Neural cell (in vitro differentiated cells): ENCODE measurements around the gene PAH. TPM values are rescaled to one million over a fixed set of nuclear protein-coding genes. Genes with fewer than 3 reads are reported as not detected.

Experiments used
- H2AFZ ChIP-seq: fragments of 200-600, 300-800 bp; sonication (generic), shearing (Covaris generic); 2 replicates; pipeline ENCODE4 v1.6.0; 2014; ENCODE audit warnings: low read depth, mild to moderate bottlenecking, antibody characterized with exemption, low read length, moderate library complexity
- H3F3A ChIP-seq: fragments of 200-600 bp; shearing (Covaris generic); 2 replicates; pipeline ENCODE4 v1.6.1; 2016; ENCODE audit warnings: mild to moderate bottlenecking, moderate library complexity, mixed read lengths, antibody characterized with exemption, low read length; ENCODE audit not compliant: insufficient read depth, poor library complexity, severe bottlenecking
- H3K27ac ChIP-seq: fragments of 200-600, 300-800 bp; sonication (generic), shearing (Covaris generic); 2 replicates; pipeline ENCODE4 v1.5.1; 2014; ENCODE audit warnings: mild to moderate bottlenecking, low read length, moderate library complexity
- H3K27me3 ChIP-seq: fragments of 300-800, 200-600 bp; sonication (generic), shearing (Covaris generic); 2 replicates; pipeline ENCODE4 v1.6.0; 2014; ENCODE audit warnings: mild to moderate bottlenecking, low read depth, low read length, moderate library complexity; ENCODE audit not compliant: insufficient read depth
- H3K36me3 ChIP-seq: fragments of 300-800, 200-600 bp; sonication (generic), shearing (Covaris generic); 2 replicates; pipeline ENCODE4 v1.5.1; 2014; ENCODE audit warnings: mild to moderate bottlenecking, antibody characterized with exemption, low read length, moderate library complexity; ENCODE audit not compliant: insufficient read depth
- H3K4me2 ChIP-seq: fragments of 300-800, 200-600 bp; sonication (generic), shearing (Covaris generic); 2 replicates; pipeline ENCODE4 v1.6.0; 2014; ENCODE audit warnings: mild to moderate bottlenecking, low read length
- H3K4me3 ChIP-seq: fragments of 300-800, 200-600 bp; sonication (generic), shearing (Covaris generic); 2 replicates; pipeline ENCODE4 v1.5.1; 2014; ENCODE audit warnings: mild to moderate bottlenecking, low read length, moderate library complexity
- H3K79me2 ChIP-seq: fragments of 200-600 bp; shearing (Covaris generic); replicated peaks from 2 replicates; pipeline ENCODE4 v1.6.0; 2014; ENCODE audit warnings: mild to moderate bottlenecking, low read length, moderate library complexity; ENCODE audit not compliant: insufficient read depth
- H3K9ac ChIP-seq: fragments of 300-800, 200-600 bp; sonication (generic), shearing (Covaris generic); 2 replicates; pipeline ENCODE4 v1.6.1; 2016; ENCODE audit warnings: mild to moderate bottlenecking, low read length, mixed read lengths
- H3K9me2 ChIP-seq: fragments of 200-600 bp; shearing (Covaris generic); 2 replicates; pipeline ENCODE4 v1.6.1; 2016; ENCODE audit warnings: mild to moderate bottlenecking, low read length, mixed read lengths; ENCODE audit not compliant: insufficient read depth
- H3K9me3 ChIP-seq: fragments of 200-600, 300-800 bp; sonication (generic), shearing (Covaris generic); 2 replicates; pipeline ENCODE4 v1.6.1; 2016; ENCODE audit warnings: mild to moderate bottlenecking, mixed run types, low read length, moderate library complexity, mixed read lengths
- H4K20me1 ChIP-seq: fragments of 200-600 bp; shearing (Covaris generic); 2 replicates; pipeline ENCODE4 v1.6.1; 2016; ENCODE audit warnings: mild to moderate bottlenecking, mixed run types; ENCODE audit not compliant: insufficient read depth
- EP300 ChIP-seq: fragments of 450-650 bp; conservative IDR thresholded peaks from 2 replicates; pipeline ENCODE4 v1.6.1; 2014; ENCODE audit warnings: antibody characterized with exemption, mild to moderate bottlenecking, moderate library complexity; ENCODE audit not compliant: poor library complexity, severe bottlenecking
- EZH2 ChIP-seq: fragments of 200-600, 300-800 bp; shearing (Covaris generic), sonication (generic); IDR thresholded peaks from 2 replicates; pipeline ENCODE4 v1.6.1; 2014; ENCODE audit warnings: antibody characterized with exemption, low read length, borderline replicate concordance, mild to moderate bottlenecking; ENCODE audit not compliant: insufficient read depth, poor library complexity, severe bottlenecking
- MXI1 ChIP-seq: fragments of 450-650 bp; conservative IDR thresholded peaks from 2 replicates; pipeline ENCODE4 v1.6.1; 2014; ENCODE audit warnings: antibody characterized with exemption, mild to moderate bottlenecking; ENCODE audit not compliant: poor library complexity, severe bottlenecking
- POLR2AphosphoS5 ChIP-seq: IDR thresholded peaks from 2 replicates; pipeline ENCODE4 v1.6.1; 2012
- RAD21 ChIP-seq: fragments of 450-650 bp; conservative IDR thresholded peaks from 2 replicates; pipeline ENCODE4 v1.6.1; 2014; ENCODE audit warnings: antibody characterized with exemption, mild to moderate bottlenecking, moderate library complexity
- SMC3 ChIP-seq: fragments of 450-650 bp; conservative IDR thresholded peaks from 2 replicates; pipeline ENCODE4 v1.6.1; 2014; ENCODE audit warnings: antibody characterized with exemption, mild to moderate bottlenecking, moderate library complexity; ENCODE audit not compliant: poor library complexity
- TAF1 ChIP-seq: IDR thresholded peaks from 2 replicates; pipeline ENCODE4 v1.6.1; 2012; ENCODE audit warnings: low read depth
- polyA plus RNA-seq: library from polyadenylated mRNA; depleted of rRNA; stranded (reverse); fragments of >200 nt; gene quantifications from 2 replicates; pipeline ENCODE4 v1.2.3, GENCODE V29; 2014
- TF ChIP-seq, protein P1 (sequence below): IDR thresholded peaks from 2 replicates; pipeline ENCODE4 v1.6.1; 2012; ENCODE audit warnings: borderline replicate concordance
- TF ChIP-seq, protein P2 (sequence below): fragments of 450-650 bp; IDR thresholded peaks from 2 replicates; pipeline ENCODE4 v1.5.1; 2014; ENCODE audit warnings: antibody characterized with exemption, mild to moderate bottlenecking, moderate library complexity; ENCODE audit not compliant: poor library complexity, severe bottlenecking

PAH gene
- polyA plus RNA-seq, 1 donor from 2014 or later, result not detected

DNA sequence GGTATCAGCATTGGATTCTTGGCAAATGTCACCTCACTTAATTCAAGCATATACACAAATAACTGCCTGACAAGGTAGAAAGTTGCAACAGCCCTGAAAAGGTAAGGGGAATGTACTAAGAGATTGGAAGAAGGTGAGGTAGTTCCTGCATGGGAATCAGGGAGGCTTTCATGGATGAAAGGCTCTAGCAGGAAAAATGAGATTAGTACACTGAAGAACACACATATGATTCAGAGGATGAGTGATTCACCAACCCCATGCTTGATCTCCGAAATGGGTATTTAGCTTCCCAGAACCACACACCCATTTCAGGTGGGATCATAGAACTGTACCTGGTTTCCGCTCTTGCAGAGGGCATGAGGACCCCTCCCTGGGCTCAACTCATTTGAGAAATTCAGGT, 65.8 kb downstream of the PAH start:
- H4K20me1 ChIP-seq, result no peaks in the 10 kb centered on the region
- no peaks in the 10 kb centered on the region for H3F3A ChIP-seq
- H3K27ac ChIP-seq, result no peak overlapping the region
- no peaks in the 10 kb centered on the region for H3K36me3 ChIP-seq
- no peak overlapping the region for H3K9ac ChIP-seq
- no peaks in the 10 kb centered on the region for H3K79me2 ChIP-seq
- H3K9me3 ChIP-seq, result no peaks in the 10 kb centered on the region
- no peak overlapping the region for H3K4me2 ChIP-seq
- TF ChIP-seq EP300 (no peak), MXI1 (no peak), TAF1 (no peak), POLR2AphosphoS5 (no peak), SMC3 (no peak), EZH2 (no peak), RAD21 (no peak)
- TF ChIP-seq, protein P1, sequence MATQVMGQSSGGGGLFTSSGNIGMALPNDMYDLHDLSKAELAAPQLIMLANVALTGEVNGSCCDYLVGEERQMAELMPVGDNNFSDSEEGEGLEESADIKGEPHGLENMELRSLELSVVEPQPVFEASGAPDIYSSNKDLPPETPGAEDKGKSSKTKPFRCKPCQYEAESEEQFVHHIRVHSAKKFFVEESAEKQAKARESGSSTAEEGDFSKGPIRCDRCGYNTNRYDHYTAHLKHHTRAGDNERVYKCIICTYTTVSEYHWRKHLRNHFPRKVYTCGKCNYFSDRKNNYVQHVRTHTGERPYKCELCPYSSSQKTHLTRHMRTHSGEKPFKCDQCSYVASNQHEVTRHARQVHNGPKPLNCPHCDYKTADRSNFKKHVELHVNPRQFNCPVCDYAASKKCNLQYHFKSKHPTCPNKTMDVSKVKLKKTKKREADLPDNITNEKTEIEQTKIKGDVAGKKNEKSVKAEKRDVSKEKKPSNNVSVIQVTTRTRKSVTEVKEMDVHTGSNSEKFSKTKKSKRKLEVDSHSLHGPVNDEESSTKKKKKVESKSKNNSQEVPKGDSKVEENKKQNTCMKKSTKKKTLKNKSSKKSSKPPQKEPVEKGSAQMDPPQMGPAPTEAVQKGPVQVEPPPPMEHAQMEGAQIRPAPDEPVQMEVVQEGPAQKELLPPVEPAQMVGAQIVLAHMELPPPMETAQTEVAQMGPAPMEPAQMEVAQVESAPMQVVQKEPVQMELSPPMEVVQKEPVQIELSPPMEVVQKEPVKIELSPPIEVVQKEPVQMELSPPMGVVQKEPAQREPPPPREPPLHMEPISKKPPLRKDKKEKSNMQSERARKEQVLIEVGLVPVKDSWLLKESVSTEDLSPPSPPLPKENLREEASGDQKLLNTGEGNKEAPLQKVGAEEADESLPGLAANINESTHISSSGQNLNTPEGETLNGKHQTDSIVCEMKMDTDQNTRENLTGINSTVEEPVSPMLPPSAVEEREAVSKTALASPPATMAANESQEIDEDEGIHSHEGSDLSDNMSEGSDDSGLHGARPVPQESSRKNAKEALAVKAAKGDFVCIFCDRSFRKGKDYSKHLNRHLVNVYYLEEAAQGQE, result no peak
- H3K27me3 ChIP-seq, result no peaks in the 10 kb centered on the region
- H2AFZ ChIP-seq, result no peak overlapping the region
- no peaks in the 10 kb centered on the region for H3K9me2 ChIP-seq
- no peak overlapping the region for H3K4me3 ChIP-seq

DNA sequence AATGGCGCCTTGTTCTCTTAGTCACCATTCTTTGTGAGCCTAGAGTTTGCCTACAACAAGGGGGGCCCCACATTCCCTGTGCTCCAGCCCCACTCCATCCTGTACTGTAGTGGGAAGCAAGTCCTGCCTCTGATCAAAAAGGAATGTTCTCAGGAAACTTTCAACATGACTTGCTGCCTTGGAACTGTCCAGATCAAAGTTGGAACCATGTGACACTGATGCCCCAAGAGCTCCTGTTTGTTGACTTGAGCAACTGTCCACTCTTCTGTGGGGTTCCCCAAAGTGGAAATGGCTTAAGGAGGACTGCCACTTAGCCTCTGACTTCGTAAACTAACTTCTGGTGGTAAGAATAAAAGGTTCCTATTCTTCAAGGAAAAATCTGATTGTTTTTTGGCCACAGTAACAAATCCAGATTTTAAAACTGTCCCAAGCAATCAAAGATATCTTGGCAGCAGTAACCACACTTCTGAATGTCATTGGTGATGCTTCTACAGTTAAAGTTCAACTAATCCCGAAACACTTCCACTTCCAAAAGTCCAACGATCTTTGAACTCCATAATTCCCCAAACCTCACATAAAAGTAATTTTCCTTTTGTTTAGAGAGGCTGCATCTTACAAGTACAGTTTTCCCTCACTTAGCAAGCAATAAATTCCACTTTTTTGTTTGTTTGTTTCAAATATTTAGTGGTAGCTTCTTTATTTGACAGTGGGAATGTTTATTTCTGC, 67.2 kb downstream of the PAH start:
- Histone ChIP-seq H3K27me3 (no peaks in the 10 kb centered on the region), H3K79me2 (no peaks in the 10 kb centered on the region), H3K4me2 (no peak overlapping the region), H4K20me1 (no peaks in the 10 kb centered on the region), H3K27ac (no peak overlapping the region), H3K9me2 (no peaks in the 10 kb centered on the region), H3K9me3 (no peaks in the 10 kb centered on the region), H3K9ac (no peak overlapping the region), H3K4me3 (no peak overlapping the region), H3K36me3 (no peaks in the 10 kb centered on the region), H2AFZ (no peak overlapping the region), H3F3A (no peaks in the 10 kb centered on the region)
- TF ChIP-seq, protein P1, result no peak
- no peak for TF ChIP-seq POLR2AphosphoS5
- no peak for TF ChIP-seq RAD21
- TF ChIP-seq EP300, result no peak
- TF ChIP-seq TAF1, result no peak
- TF ChIP-seq EZH2, result no peak
- TF ChIP-seq, protein P2, sequence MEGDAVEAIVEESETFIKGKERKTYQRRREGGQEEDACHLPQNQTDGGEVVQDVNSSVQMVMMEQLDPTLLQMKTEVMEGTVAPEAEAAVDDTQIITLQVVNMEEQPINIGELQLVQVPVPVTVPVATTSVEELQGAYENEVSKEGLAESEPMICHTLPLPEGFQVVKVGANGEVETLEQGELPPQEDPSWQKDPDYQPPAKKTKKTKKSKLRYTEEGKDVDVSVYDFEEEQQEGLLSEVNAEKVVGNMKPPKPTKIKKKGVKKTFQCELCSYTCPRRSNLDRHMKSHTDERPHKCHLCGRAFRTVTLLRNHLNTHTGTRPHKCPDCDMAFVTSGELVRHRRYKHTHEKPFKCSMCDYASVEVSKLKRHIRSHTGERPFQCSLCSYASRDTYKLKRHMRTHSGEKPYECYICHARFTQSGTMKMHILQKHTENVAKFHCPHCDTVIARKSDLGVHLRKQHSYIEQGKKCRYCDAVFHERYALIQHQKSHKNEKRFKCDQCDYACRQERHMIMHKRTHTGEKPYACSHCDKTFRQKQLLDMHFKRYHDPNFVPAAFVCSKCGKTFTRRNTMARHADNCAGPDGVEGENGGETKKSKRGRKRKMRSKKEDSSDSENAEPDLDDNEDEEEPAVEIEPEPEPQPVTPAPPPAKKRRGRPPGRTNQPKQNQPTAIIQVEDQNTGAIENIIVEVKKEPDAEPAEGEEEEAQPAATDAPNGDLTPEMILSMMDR, result no peak
- no peak for TF ChIP-seq SMC3
- TF ChIP-seq MXI1, result no peak
